ENCODE data around the gene CERT1.

- no peak for TF ChIP-seq CTCF (conservative IDR thresholded peaks at IDR 0.05)
- no peak for TF ChIP-seq ZFX (IDR thresholded peaks at IDR 0.05)
Measured at GRCh38 chr5:75435096-75435495, 76.3 kb downstream of the CERT1 start.
